Measurements from ENCODE around the gene EMC1. TPM values are rescaled to one million over a fixed set of nuclear protein-coding genes. Genes with fewer than 3 reads are reported as not detected.

Gene EMC1
- total RNA-seq, 2 experiments from 2014 or later, result 41.3 to 50.1 TPM

DNA sequence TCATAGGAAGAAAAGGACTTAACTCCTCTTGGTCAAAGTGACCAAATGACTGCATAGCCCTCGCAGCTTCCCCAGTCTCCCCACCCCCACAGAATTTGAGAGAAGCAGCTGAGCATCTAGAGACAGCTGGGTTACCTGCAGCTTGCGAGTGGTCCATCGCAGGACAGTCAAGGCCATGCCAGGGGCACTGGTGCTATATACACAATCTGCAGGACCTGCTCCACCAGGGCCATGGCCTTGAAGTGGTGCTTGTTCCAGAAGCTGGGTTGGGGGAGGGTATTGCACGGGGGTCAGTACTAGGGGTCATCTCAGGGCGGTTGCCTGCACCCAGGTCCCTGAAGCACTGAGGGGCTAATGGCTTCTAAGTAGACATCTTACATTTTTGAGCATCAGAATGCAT is 10.7 kb upstream of the EMC1 start:
- TF ChIP-seq, protein P1, sequence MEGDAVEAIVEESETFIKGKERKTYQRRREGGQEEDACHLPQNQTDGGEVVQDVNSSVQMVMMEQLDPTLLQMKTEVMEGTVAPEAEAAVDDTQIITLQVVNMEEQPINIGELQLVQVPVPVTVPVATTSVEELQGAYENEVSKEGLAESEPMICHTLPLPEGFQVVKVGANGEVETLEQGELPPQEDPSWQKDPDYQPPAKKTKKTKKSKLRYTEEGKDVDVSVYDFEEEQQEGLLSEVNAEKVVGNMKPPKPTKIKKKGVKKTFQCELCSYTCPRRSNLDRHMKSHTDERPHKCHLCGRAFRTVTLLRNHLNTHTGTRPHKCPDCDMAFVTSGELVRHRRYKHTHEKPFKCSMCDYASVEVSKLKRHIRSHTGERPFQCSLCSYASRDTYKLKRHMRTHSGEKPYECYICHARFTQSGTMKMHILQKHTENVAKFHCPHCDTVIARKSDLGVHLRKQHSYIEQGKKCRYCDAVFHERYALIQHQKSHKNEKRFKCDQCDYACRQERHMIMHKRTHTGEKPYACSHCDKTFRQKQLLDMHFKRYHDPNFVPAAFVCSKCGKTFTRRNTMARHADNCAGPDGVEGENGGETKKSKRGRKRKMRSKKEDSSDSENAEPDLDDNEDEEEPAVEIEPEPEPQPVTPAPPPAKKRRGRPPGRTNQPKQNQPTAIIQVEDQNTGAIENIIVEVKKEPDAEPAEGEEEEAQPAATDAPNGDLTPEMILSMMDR (conservative IDR thresholded peaks at IDR 0.05; ENCODE audit: low read length), result no peak
- TF ChIP-seq EZH2phosphoT487 (IDR thresholded peaks at IDR 0.05; ENCODE audit: borderline replicate concordance, low read depth, low read length), result no peak
- POLR2A ChIA-PET, result interaction anchor here (0.6 kb wide), 1 partner anchor 17 kb away, joined by 3 read pairs; no protein-coding TSS in a partner anchor
- H3K36me3 ChIP-seq (ENCODE audit: insufficient read depth, low read length), result peaks cover 47% of the 10 kb centered on the region
- BruUV-seq (replicated peaks), result no TSS peak
- no peaks in the 10 kb centered on the region for H3K9me2 ChIP-seq (ENCODE audit: insufficient read depth, low read length)
- H3K27ac ChIP-seq (ENCODE audit: low read depth, low read length, poor library complexity, severe bottlenecking), result no peak overlapping the region
- H3K4me1 ChIP-seq (ENCODE audit: insufficient read depth, low read length, poor library complexity, severe bottlenecking), result no peaks in the 10 kb centered on the region
- no peaks in the 10 kb centered on the region for H4K20me1 ChIP-seq (ENCODE audit: insufficient read depth, low read length)
- no peak overlapping the region for H2AFZ ChIP-seq (ENCODE audit: low read length)
- DNase-seq (ENCODE audit: low spot score), result no peak
- no peak overlapping the region for H3K4me3 ChIP-seq (ENCODE audit: low read depth, low read length, poor library complexity, severe bottlenecking)
- no peaks in the 10 kb centered on the region for H3K9me3 ChIP-seq (ENCODE audit: low read length)
- no peaks in the 10 kb centered on the region for H3K79me2 ChIP-seq (ENCODE audit: insufficient read depth, low read depth, low read length)
- H3K4me2 ChIP-seq (ENCODE audit: low read length), result no peak overlapping the region
- intact Hi-C loops (cut with micrococcal nuclease; ENCODE audit: unreplicated experiment), result no loop called here
- CTCF ChIA-PET (ENCODE audit: unreplicated experiment), result no interaction called here

DNA sequence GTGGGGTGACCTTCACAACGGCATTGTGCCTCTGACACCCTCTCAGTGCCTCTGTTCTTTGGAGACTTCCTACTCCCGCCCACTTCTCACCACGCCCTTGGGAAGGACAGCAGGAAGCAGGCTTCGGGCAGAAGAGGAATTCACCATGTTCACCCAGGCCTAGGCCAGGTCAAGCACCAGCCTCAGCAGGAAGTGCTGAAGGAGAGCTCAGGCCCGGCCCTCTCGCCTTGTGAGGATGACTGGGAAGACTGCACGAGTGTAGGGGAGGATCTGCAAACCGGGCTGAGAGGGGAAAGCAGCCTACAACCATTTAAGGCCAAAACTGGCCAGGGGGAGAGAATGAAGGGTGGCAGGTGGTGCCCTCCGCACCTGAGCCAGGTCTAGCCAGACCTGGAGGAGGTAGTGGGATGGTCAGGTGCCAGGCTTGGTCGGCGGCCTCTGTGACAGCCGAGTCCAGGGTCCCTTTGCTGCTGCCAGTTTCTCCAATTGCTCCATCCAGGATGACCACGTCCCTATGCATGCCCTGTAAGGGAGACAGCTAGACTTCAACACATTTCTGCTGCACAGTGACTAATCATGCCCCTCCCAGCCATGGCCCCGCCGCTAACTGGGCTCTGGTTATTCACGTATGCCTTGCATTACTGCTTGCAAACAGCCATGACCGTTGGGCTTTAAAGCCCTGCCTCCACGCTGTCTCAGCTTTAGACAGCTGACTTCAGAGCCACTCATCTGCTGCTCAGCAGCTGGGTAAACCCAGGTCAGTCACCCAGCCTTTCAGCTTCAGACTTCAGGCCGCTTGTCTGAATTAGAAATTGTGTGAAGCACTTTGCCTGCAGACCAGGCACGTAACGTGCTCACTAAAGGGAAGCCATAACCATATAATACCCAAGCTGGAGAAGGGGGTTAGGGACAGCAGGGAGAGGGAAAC is 9.2 kb upstream of the EMC1 start:
- Histone ChIP-seq H3K4me3 (ENCODE audit: low read depth, low read length, poor library complexity, severe bottlenecking) (no peak overlapping the region), H3K36me3 (ENCODE audit: insufficient read depth, low read length) (peaks cover 63% of the 10 kb centered on the region), H3K27ac (ENCODE audit: low read depth, low read length, poor library complexity, severe bottlenecking) (no peak overlapping the region), H3K79me2 (ENCODE audit: insufficient read depth, low read depth, low read length) (peaks cover 4% of the 10 kb centered on the region; the same call in 1 of the 2 replicates), H3K9me3 (ENCODE audit: low read length) (no peaks in the 10 kb centered on the region), H4K20me1 (ENCODE audit: insufficient read depth, low read length) (no peaks in the 10 kb centered on the region), H3K4me2 (ENCODE audit: low read length) (no peak overlapping the region), H2AFZ (ENCODE audit: low read length) (no peak overlapping the region), H3K9me2 (ENCODE audit: insufficient read depth, low read length) (no peaks in the 10 kb centered on the region), H3K4me1 (ENCODE audit: insufficient read depth, low read length, poor library complexity, severe bottlenecking) (no peaks in the 10 kb centered on the region)
- POLR2A ChIA-PET, result no interaction called here
- TF ChIP-seq, protein P1 (conservative IDR thresholded peaks at IDR 0.05; ENCODE audit: low read length), result no peak
- TF ChIP-seq EZH2phosphoT487 (IDR thresholded peaks at IDR 0.05; ENCODE audit: borderline replicate concordance, low read depth, low read length), result no peak
- no peak for DNase-seq (ENCODE audit: low spot score)
- BruUV-seq (replicated peaks), result no TSS peak
- intact Hi-C loops (cut with micrococcal nuclease; ENCODE audit: unreplicated experiment), result no loop called here
- CTCF ChIA-PET (ENCODE audit: unreplicated experiment), result interaction anchor here (0.6 kb wide), 1 partner anchor 99 kb away, joined by 3 read pairs; no protein-coding TSS in a partner anchor

DNA sequence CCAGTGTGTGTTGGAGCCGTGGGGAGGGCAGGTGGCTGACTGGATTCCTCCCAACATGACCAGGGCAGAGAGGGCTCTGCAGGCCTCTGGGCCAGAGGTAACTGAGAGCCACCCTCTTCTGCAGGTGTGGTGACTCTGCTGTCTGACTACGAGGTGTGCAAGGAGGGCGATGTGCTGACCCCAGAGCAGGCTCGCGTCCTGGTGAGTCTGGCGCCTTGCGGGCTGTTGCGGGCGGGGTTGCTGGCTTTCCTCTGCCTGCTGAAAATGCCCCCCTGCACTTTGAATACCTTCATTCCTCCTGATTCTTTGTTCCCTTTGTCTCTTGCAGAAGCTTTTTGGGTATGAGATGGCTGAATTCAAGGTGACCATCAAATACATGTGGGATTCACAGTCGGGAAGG is 7.0 kb upstream of the EMC1 start:
- no peak overlapping the region for H3K4me2 ChIP-seq (ENCODE audit: low read length)
- DNase-seq (ENCODE audit: low spot score), result no peak
- no TSS peak for BruUV-seq (replicated peaks)
- peaks cover 15% of the 10 kb centered on the region for H4K20me1 ChIP-seq (ENCODE audit: insufficient read depth, low read length)
- no peak overlapping the region for H3K27ac ChIP-seq (ENCODE audit: low read depth, low read length, poor library complexity, severe bottlenecking)
- no peaks in the 10 kb centered on the region for H3K9me3 ChIP-seq (ENCODE audit: low read length)
- peaks cover 12% of the 10 kb centered on the region for H3K4me1 ChIP-seq (ENCODE audit: insufficient read depth, low read length, poor library complexity, severe bottlenecking)
- peaks cover 84% of the 10 kb centered on the region for H3K36me3 ChIP-seq (ENCODE audit: insufficient read depth, low read length)
- H3K9me2 ChIP-seq (ENCODE audit: insufficient read depth, low read length), result no peaks in the 10 kb centered on the region
- intact Hi-C loops (cut with micrococcal nuclease; ENCODE audit: unreplicated experiment), result loop anchor here (10.0 kb wide), 1 partner anchor 396 kb away; no protein-coding TSS in a partner anchor
- CTCF ChIA-PET (ENCODE audit: unreplicated experiment), result no interaction called here
- no peak overlapping the region for H2AFZ ChIP-seq (ENCODE audit: low read length)
- peaks cover 26% of the 10 kb centered on the region for H3K79me2 ChIP-seq (ENCODE audit: insufficient read depth, low read depth, low read length)
- no peak for TF ChIP-seq EZH2phosphoT487 (IDR thresholded peaks at IDR 0.05; ENCODE audit: borderline replicate concordance, low read depth, low read length)
- TF ChIP-seq, protein P1 (conservative IDR thresholded peaks at IDR 0.05; ENCODE audit: low read length), result no peak
- no peak overlapping the region for H3K4me3 ChIP-seq (ENCODE audit: low read depth, low read length, poor library complexity, severe bottlenecking)
- POLR2A ChIA-PET, result no interaction called here

All from OCI-LY7 (cell line).